Measurements from ENCODE around the gene RASSF8. TPM values are rescaled to one million over a fixed set of nuclear protein-coding genes. Genes with fewer than 3 reads are reported as not detected.
A peak's percentile ranks its signal among the peaks of the same experiment; 100 is the strongest.

The RASSF8 gene
- total and polyA plus RNA-seq, 2 experiments from 2014 or later, result 11.5 to 30.6 TPM

GRCh38 chr12:25988505-25988904, 30.0 kb downstream of the RASSF8 start:
- Histone ChIP-seq H3K4me3 (no peak overlapping the region), H3K4me1 (ENCODE audit: insufficient read depth) (peaks cover 35% of the 10 kb centered on the region), H4K20me1 (replicated peaks; ENCODE audit: insufficient read depth) (0 out of 2 replicates have a peak, but pooled peaks cover 5% of the 10 kb centered on the region), H3K4me2 (no peak overlapping the region), H3K36me3 (ENCODE audit: insufficient read depth) (no peaks in the 10 kb centered on the region), H3K9me2 (ENCODE audit: insufficient read depth) (no peaks in the 10 kb centered on the region), H2AFZ (no peak overlapping the region), H3K27ac (ENCODE audit: low read depth) (no peak overlapping the region), H3F3A (replicated peaks; ENCODE audit: low read depth) (no peaks in the 10 kb centered on the region), H3K79me2 (replicated peaks; ENCODE audit: insufficient read depth) (peaks cover 100% of the 10 kb centered on the region), H3K27me3 (ENCODE audit: insufficient read depth) (no peaks in the 10 kb centered on the region)
- H3K36me3 Mint-ChIP-seq (ENCODE audit: low read depth), result no peaks in the 10 kb centered on the region
- H3K9me3 Mint-ChIP-seq, result no peaks in the 10 kb centered on the region
- DNase-seq (ENCODE audit: low spot score) (no peak), ATAC-seq (no peak)
- TF ChIP-seq EZH2phosphoT487 (IDR thresholded peaks at IDR 0.05; ENCODE audit: unreplicated experiment) (no peak), ZNF462 (CRISPR knock-in tag; IDR thresholded peaks at IDR 0.05) (no peak), ZNF331 (CRISPR knock-in tag; IDR thresholded peaks at IDR 0.05; ENCODE audit: low read depth) (no peak), ZNF114 (CRISPR knock-in tag; IDR thresholded peaks at IDR 0.05) (no peak), CREB1 (CRISPR knock-in tag; IDR thresholded peaks at IDR 0.05; ENCODE audit: low read depth) (no peak), CTCF (conservative IDR thresholded peaks at IDR 0.05; ENCODE audit: low read depth in 2 of 2) (no peak), REST (IDR thresholded peaks at IDR 0.05; ENCODE audit: unreplicated experiment) (no peak), ETS1 (IDR thresholded peaks at IDR 0.05) (no peak), STAT1 (IDR thresholded peaks at IDR 0.05; ENCODE audit: unreplicated experiment) (no peak), EZH2 (IDR thresholded peaks at IDR 0.05; ENCODE audit: low read depth, unreplicated experiment) (no peak), POLR2AphosphoS5 (IDR thresholded peaks at IDR 0.05; ENCODE audit: low read depth) (no peak), JUNB (IDR thresholded peaks at IDR 0.05; ENCODE audit: unreplicated experiment) (no peak), NANOG (IDR thresholded peaks at IDR 0.05; ENCODE audit: borderline replicate concordance) (no peak)
- no peak overlapping the region for H3K4me3 Mint-ChIP-seq
- peaks cover 4% of the 10 kb centered on the region for H3K27me3 Mint-ChIP-seq (ENCODE audit: insufficient read depth, low read depth, poor library complexity)
- H3K4me1 Mint-ChIP-seq, result peaks cover 60% of the 10 kb centered on the region
- H3K27ac Mint-ChIP-seq, result peak overlapping the region; percentile 89; the same call in 1 of the 2 replicates
